Left cardiac atrium (tissue), 4 donors: Measurements from ENCODE around the gene GASK1B. TPM values are rescaled to one million over a fixed set of nuclear protein-coding genes. Genes with fewer than 3 reads are reported as not detected.
A peak's percentile ranks its signal among the peaks of the same experiment; 100 is the strongest.

Source experiments
- ATAC-seq, 2 donors: fragments of 200-7000 bp; cut with Tn5 transposase; one replicate each; pipeline ENCODE4 v1.9.1; 2020; ENCODE audit warnings: mild to moderate bottlenecking in 2 of 2, moderate library complexity in 2 of 2
- DNase-seq: peaks from one replicate; pipeline ENCODE4 v3.0.0-alpha.2; 2020
- intact Hi-C, 2 donors: fragments of 100-400 bp; cut with DNase I; formaldehyde crosslinking; loops; one replicate each; pipeline versions ENCODE4 v1.14.1 to v1.15.1; 2022 to 2023
- total RNA-seq, 2 donors: library from RNA; stranded (reverse); fragmentation: NEBNext Ultra II Directional; extraction: Animal tissue kit (Norgen Biotek cat#: 25700); gene quantifications; one replicate each; pipeline ENCODE4 v1.2.1, GENCODE V29; 2021
- donor health status: DM: no; HTN: yes; CAD: no.
- donor health status: DM: no; HTN: yes; CAD: no; lungs with severe emphysema.
- donor health status: DM: yes; HTN: yes; CAD: no.
- donor health status: Dilated cardiomyopathy.

The GASK1B gene
- total RNA-seq, 2 donors from 2014 or later: 61.5 to 71.2 TPM

- intact Hi-C loops: loop anchor here (5.0 to 10.0 kb wide), 2 partner anchors 60 to 62 kb away; no protein-coding TSS in a partner anchor
- DNase-seq: no peak
- ATAC-seq: peak; percentile 25 to 64
Observed at GRCh38 chr4:158192439-158193158, 19.8 kb upstream of the GASK1B start.

- intact Hi-C loops: loop anchor here (5.0 to 10.0 kb wide), 2 partner anchors 62 to 64 kb away; no protein-coding TSS in a partner anchor
- ATAC-seq (no peak), DNase-seq (no peak)
Observed at GRCh38 chr4:158190718-158191117, 17.9 kb upstream of the GASK1B start.

DNA sequence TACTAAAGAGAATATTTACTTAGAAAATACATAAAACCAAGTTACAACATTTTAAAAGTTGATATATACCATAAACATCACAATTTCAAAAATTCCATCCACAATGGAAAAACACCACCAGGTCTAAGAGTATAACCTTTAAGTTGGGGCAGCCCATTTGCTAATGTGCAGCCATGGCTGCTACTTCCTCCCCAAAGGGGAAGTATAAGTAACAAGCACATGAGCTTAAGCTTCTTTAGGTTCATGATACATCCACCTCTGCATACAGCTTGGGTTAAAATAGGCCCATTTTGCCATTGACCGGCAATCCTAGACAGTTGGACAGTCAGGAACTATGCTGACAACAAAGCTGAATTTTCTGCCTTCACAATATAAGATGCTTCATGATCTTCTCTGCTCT, 16.6 kb upstream of the GASK1B start:
- intact Hi-C loops: no loop called here
- DNase-seq: no peak
- no peak for ATAC-seq

- intact Hi-C loops: no loop called here
- ATAC-seq: no peak
Observed at GRCh38 chr4:158186815-158187214, 14.0 kb upstream of the GASK1B start.

GRCh38 chr4:158182736-158183135, 9.9 kb upstream of the GASK1B start:
- DNase-seq (no peak), ATAC-seq (peak in 1 of 2 donors; percentile 19)
- intact Hi-C loops: no loop called here

More at GRCh38 chr4:158186815-158187214, 14.0 kb upstream of the GASK1B start:
- no peak for DNase-seq

DNA sequence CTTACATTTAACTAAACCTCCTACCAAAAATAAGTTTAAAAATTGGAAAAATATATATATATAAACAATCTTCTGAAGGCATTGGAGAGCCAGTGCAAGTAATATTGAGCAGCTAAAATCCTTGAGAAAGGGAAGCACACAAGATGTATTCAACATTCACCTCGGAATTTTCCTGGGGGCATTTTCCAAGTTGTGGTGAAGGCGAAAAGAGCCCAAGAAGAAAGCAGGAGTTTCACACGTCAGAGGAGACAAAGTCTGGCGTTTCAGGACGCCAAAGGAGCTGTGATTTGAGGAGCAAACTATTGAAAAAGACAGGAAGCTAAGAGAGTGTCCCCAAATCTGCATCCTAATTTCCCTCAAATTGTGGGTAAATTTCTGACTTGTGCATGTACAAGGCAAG, 9.1 kb upstream of the GASK1B start:
- no peak for DNase-seq
- intact Hi-C loops: no loop called here
- no peak for ATAC-seq

GRCh38 chr4:158179465-158179864, 6.6 kb upstream of the GASK1B start:
- DNase-seq (no peak), ATAC-seq (no peak)
- intact Hi-C loops: no loop called here

GRCh38 chr4:158176776-158177175, 4.0 kb upstream of the GASK1B start:
- intact Hi-C loops: no loop called here
- DNase-seq (no peak), ATAC-seq (no peak)

GRCh38 chr4:158176108-158176507, 3.3 kb upstream of the GASK1B start:
- intact Hi-C loops: no loop called here
- DNase-seq: no peak
- ATAC-seq: peak in 1 of 2 donors; percentile 6

- intact Hi-C loops: loop anchor here (2.0 to 5.0 kb wide), 2 partner anchors 178 to 179 kb away; no protein-coding TSS in a partner anchor
- DNase-seq (peak; percentile 77), ATAC-seq (peak; percentile 42 to 81)
Observed at GRCh38 chr4:158170691-158171561, 1.9 kb downstream of the GASK1B start.

- peak; percentile 26 to 50 for ATAC-seq
- intact Hi-C loops: loop anchor here (2.0 to 5.0 kb wide), 2 partner anchors 177 to 178 kb away; no protein-coding TSS in a partner anchor
- DNase-seq: no peak
Observed at GRCh38 chr4:158169931-158170690, 2.7 kb downstream of the GASK1B start.

DNA sequence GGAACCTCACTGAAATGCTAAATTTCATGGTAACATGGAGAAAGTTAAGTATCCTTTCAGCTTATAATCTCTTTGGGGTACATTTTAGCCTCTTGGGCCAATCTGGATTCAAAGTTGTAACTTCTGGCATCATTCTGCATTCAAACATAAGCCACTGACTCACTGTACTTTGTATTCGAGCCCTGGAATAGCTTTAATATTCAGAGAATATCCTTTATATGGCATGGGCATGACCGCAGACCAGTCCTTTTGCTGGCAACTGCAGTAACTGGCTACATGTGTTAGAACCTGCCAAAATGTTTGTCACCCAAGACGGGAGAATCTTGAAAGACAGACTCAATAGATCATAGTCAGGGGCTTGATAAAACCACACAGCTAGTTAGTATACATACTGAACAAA, 3.3 kb downstream of the GASK1B start:
- intact Hi-C loops: no loop called here

GRCh38 chr4:158168606-158169005, 4.2 kb downstream of the GASK1B start:
- no peak for DNase-seq
- ATAC-seq: no peak
- intact Hi-C loops: no loop called here

More for the DNA sequence above, 3.3 kb downstream of the GASK1B start:
- DNase-seq (no peak), ATAC-seq (peak in 1 of 2 donors; percentile 3)

DNA sequence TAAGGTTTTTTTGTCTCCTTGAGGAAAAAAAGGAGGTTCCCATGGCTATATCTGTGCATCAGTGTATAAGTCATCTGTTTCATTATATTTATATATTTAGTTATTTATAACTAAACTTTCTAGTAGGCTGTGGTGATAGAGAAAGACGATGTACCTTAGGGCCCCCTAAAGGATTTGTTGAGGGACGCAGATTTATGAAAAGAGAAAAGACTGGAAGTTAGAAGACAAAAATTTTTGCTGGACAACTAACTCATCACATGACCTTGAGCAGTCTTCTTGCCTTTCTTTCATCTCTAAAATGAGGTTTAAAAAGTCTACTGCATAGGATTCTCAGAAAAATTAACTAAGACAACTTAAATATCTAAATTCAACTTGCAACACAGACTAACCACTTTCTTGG, 6.1 kb downstream of the GASK1B start:
- ATAC-seq: no peak
- intact Hi-C loops: no loop called here

GRCh38 chr4:158164768-158165213, 8.0 kb downstream of the GASK1B start:
- DNase-seq: no peak
- ATAC-seq: no peak
- intact Hi-C loops: no loop called here

More for the DNA sequence above, 6.1 kb downstream of the GASK1B start:
- DNase-seq: no peak

- no peak for DNase-seq
- ATAC-seq: no peak
- intact Hi-C loops: no loop called here
Observed at GRCh38 chr4:158163941-158164767, 8.7 kb downstream of the GASK1B start.

GRCh38 chr4:158162631-158163030, 10.2 kb downstream of the GASK1B start:
- intact Hi-C loops: no loop called here
- no peak for ATAC-seq
- DNase-seq: no peak
